GM21515 (cell line): ENCODE data around the gene NAT10.

Experiments used
- ATAC-seq: cut with Tn5 transposase; IDR thresholded peaks from one replicate; pipeline ENCODE4 v1.9.1; 2021; ENCODE audit not compliant: unreplicated experiment

The NAT10 gene

DNA sequence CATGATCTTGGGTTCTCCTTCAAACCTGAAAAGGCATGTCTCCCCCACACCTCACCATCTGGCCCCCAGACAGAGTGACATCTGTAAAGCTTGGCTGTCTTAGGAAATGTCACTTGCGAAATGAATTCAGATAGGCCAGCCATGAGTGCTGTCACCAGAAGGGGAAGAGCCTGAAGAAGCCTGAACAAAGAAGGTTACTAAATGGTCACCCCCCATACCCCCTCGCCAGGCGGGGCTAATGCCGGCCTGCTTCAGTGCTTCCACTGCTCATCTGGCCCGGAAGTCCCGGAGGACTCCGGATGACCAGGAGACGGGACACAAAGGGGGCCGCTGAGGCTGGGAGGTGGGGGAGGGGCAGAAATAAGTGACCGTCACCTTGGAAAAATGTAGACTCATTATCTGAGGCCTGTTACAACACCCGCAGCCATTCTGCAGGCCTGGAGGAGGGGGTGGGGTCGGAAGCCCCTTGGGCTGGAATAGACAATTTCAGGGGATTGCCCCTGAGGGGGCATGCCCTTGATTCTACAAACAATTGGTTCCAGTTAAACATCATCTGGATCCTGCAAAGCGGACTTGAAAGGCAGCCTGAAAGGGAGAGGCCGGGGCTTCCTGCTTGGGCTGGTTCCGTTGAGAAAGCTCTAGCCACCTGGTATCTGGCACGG lies 43.2 kb downstream of the NAT10 start:
- no peak for ATAC-seq

GRCh38 chr11:34149274-34149673 lies 43.8 kb downstream of the NAT10 start:
- no peak for ATAC-seq

DNA sequence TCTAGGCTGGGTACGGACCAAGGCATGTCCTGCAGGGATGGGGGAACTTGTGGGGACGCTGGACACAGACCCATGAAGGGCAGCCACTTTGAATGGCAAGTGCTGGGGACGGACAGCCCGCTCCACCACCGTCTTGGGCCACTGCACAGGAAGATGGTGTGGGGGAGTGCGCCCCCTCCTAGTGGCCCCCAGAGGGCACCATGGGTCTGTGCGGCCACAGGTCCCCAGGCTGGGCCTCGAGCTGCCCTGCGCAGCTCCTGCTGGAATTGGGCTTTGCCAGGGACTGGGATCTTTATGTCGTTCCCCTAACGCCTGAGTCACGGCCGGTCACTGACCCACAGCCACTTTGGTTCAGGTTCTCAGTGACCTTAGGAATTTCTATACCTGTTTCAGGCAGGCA lies 44.4 kb downstream of the NAT10 start:
- no peak for ATAC-seq

DNA sequence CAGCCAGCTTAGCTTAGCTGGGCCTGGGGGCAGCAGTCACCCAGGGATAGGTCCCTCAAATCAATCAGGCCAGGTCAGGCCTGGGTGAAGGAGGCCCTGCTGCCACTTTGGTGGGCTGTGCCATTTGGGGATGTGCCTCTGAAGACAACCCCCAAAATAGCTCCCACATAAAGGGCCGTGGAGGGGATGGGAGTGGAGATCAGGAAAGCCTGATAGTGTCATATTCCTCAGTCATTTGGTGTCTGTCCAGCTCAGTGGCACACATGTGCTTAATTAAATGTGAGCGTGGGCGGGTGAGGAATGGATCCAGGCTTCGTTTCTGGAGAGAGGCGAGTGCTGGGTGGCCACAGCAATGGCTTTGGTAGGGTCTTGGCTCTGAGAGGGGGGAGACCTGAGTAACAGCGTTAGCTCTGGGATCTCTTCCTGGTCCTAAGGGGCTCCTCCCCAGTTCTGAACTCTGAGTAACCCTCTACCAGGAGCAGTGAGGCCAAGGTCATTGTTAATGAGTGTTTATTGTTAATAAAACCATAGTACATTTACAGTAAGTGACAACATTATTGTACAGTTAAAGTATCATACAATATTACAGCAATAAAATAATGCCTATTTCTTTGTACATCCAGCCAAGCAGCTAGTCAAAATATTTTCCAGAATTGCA lies 45.2 kb downstream of the NAT10 start:
- no peak for ATAC-seq

- no peak for ATAC-seq
Measured at GRCh38 chr11:34151166-34151565, 45.7 kb downstream of the NAT10 start.

- no peak for ATAC-seq
Measured at GRCh38 chr11:34151916-34152845, 46.8 kb downstream of the NAT10 start.

GRCh38 chr11:34154059-34154875 lies 48.8 kb downstream of the NAT10 start:
- peak; percentile 65 for ATAC-seq

DNA sequence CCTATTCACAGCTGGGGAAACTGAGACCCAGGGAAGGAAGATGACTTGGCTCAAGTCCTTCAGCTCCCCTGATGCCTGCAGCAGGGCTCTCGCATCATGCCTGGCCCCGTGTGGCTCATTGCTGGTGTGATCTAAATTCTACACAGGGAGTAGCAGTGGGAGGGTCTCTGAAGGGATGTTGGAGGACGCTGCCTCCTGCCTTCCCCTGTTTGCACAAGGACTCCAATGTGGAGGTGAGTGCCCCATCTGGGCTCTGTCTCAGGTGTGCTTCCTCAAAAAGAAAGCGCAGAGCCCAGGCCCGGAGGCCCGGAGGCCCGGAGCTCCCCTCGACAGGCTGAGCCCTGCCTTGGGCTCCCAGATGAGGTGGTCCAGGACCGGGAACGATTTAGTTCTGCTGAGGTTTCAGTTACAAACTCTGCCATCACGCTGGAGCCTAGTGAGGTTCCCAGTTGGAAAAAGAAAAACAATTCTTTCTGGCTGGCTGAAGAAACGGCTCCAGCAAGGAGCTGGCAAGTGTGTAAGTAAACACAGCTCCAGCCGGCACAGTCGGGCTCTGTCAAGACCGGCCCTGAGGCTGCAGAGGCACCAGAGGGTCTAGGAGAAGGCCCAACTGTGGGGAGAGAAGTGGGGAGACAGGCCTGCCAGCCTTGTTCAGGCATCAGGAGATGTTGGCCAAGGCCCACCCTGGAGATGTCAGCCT lies 49.8 kb downstream of the NAT10 start:
- ATAC-seq = no peak

GRCh38 chr11:34155757-34156062 lies 50.3 kb downstream of the NAT10 start:
- ATAC-seq = no peak

- ATAC-seq = no peak
Measured at GRCh38 chr11:34157163-34157562, 51.7 kb downstream of the NAT10 start.

GRCh38 chr11:34158661-34159060 lies 53.2 kb downstream of the NAT10 start:
- no peak for ATAC-seq

DNA sequence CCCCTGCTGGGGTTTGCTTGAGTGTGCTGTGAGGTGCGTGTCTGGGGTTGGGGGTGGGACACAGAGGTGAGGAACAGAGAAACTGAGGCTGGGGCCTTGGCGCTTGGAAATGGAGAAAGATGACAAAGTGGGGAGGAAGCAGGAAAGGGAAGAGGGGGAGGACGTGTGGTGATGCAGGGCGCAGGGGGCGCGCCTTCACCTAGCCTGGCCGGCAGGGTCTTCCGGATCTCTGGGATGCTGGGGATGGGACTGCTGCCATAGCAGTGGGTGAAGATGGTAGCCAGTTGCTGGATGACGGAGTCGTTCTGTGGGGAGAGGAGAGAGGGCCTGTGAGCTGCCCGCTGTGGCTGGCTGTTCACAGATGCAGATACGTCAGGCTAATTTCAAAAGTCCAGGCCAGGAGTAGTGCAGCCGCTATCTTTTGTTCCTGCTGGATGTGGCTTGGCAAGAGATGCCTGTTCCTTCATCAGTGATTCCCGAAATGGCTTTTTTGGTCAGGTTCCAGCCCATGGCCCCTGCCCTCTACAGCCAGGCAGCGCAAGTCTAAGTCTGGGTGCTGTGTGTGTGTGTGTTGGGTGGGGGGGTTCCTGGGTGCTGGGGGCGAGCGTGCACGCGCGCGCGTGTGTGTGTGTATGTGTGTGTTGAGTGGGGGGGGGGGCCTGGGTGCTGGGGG lies 54.8 kb downstream of the NAT10 start:
- no peak for ATAC-seq

- ATAC-seq = no peak
Measured at GRCh38 chr11:34160791-34161190, 55.4 kb downstream of the NAT10 start.

DNA sequence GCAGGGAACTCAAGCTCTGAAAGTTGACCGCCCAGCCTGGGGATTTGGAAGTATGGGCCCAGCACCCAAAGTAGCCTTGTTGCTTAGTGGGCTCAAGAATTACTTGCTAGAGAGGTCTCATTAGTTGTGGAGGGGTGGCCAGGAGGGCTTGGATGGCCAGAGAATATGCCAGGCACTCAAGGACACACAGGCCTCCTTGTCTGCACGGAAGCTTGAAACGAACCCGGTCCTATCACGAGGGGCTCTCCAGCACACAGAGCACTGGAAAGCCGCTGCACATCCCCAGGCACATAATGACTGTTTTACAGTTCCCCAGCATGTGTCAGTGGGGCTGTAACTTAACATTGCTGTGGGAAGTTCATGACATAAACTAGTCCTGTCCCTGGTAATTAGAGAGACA lies 55.9 kb downstream of the NAT10 start:
- no peak for ATAC-seq

- ATAC-seq = no peak
Measured at GRCh38 chr11:34161812-34162492, 56.5 kb downstream of the NAT10 start.

DNA sequence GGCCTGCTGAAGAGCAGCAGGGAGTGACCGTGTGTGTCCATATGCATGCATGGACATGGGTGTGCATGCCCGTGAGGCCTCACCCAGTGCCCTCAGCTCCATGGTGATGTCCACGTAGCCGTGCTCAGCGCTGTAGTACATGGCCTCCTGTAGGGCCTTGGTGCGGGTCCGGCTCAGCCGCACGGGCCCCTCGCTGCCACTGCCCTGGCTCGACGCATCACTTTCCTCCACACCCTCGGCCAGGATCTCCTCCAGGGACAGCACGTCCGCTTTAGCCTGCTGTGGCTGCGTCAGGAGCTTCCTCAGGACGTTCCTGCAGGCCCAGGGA lies 57.0 kb downstream of the NAT10 start:
- ATAC-seq = no peak

- no peak for ATAC-seq
Measured at GRCh38 chr11:34162856-34163255, 57.4 kb downstream of the NAT10 start.

GRCh38 chr11:34165121-34165520 lies 59.7 kb downstream of the NAT10 start:
- ATAC-seq = no peak

GRCh38 chr11:34165786-34166555 lies 60.5 kb downstream of the NAT10 start:
- ATAC-seq = no peak
